ENCODE measurements around the gene ADAMTS2.

DNA sequence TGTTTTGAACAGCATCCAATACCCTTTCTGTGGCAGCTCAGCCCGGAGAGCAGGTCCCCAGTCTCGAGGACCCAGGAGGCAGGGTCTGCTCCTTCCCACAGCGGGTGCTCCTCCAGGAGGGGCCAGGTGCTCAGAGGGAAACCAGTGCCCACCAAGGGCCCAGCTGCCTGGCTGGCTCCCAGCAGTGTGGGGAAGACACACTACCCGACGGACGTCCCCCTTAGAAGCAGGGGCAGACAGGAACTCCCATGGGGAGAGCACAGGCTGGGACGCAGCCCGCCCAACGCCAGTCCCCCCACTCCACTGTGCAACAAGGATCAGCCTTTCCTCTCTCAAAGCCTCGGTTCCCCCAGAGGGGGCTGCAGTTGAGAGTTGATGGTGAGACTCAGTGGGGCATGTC lies 57.6 kb downstream of the ADAMTS2 start:
- TF ChIP-seq YY1 (IDR thresholded peaks at IDR 0.05; ENCODE audit: low read depth) (no peak), TAF1 (IDR thresholded peaks at IDR 0.05; ENCODE audit: low read depth) (no peak), REST (IDR thresholded peaks at IDR 0.05; ENCODE audit: low read depth) (no peak), TEAD4 (IDR thresholded peaks at IDR 0.05) (no peak), EP300 (IDR thresholded peaks at IDR 0.05; ENCODE audit: borderline replicate concordance) (no peak), RAD21 (IDR thresholded peaks at IDR 0.05; ENCODE audit: low read depth) (no peak), NFIC (IDR thresholded peaks at IDR 0.05) (no peak), EGR1 (IDR thresholded peaks at IDR 0.05) (no peak), CREB1 (IDR thresholded peaks at IDR 0.05; ENCODE audit: low read depth) (no peak), FOXM1 (IDR thresholded peaks at IDR 0.05; ENCODE audit: borderline replicate concordance, low read depth) (no peak), TCF12 (IDR thresholded peaks at IDR 0.05; ENCODE audit: low read depth) (no peak), CEBPB (IDR thresholded peaks at IDR 0.05) (no peak), ZBTB7A (IDR thresholded peaks at IDR 0.05; ENCODE audit: low read depth) (no peak)
- TF ChIP-seq, protein P1, sequence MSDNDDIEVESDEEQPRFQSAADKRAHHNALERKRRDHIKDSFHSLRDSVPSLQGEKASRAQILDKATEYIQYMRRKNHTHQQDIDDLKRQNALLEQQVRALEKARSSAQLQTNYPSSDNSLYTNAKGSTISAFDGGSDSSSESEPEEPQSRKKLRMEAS (IDR thresholded peaks at IDR 0.05), result no peak
